H1 (cell line): ENCODE data around the gene FRMD5.

Experiments used
- BRCA1 ChIP-seq: IDR thresholded peaks from 2 replicates; pipeline ENCODE4 v1.6.1; 2012; ENCODE audit warnings: low read depth, low read length, improper control_type of control experiment
- CTCF ChIP-seq, 3 experiments: IDR thresholded peaks; 1 replicate in 2 of 3; 2 replicates in 1 of 3; pipeline versions ENCODE4 v1.5.1 to v1.6.1; 2011; ENCODE audit warnings: low read length in 3 of 3, mild to moderate bottlenecking in 3 of 3, inconsistent platforms in 2 of 3, low read depth in 1 of 3, moderate library complexity in 1 of 3; ENCODE audit not compliant: insufficient read depth in 1 of 3; ENCODE audit errors: control extremely low read depth in 1 of 3
- EGR1 ChIP-seq: IDR thresholded peaks from 2 replicates; pipeline ENCODE4 v1.6.1; 2011; ENCODE audit warnings: low read depth, low read length, borderline replicate concordance
- EZH2 ChIP-seq: fragments of 200-600 bp; sonication (generic); IDR thresholded peaks from 2 replicates; pipeline ENCODE4 v1.7.1; 2012; ENCODE audit warnings: low read depth, mild to moderate bottlenecking, moderate library complexity, low read length, inconsistent platforms; ENCODE audit not compliant: severe bottlenecking
- POLR2A ChIP-seq, 2 experiments: IDR thresholded peaks; 1 replicate in 1 of 2; 2 replicates in 1 of 2; pipeline ENCODE4 v1.6.1; 2011; ENCODE audit warnings: low read depth in 2 of 2, low read length in 2 of 2, mild to moderate bottlenecking in 2 of 2; ENCODE audit errors: control extremely low read depth in 1 of 2
- POLR2AphosphoS5 ChIP-seq: IDR thresholded peaks from 2 replicates; pipeline ENCODE4 v1.6.1; 2011; ENCODE audit warnings: low read depth, low read length
- SIRT6 ChIP-seq: IDR thresholded peaks from one replicate; pipeline ENCODE4 v1.7.1; 2012; ENCODE audit warnings: low read length, inconsistent platforms
- SP1 ChIP-seq: IDR thresholded peaks from 2 replicates; pipeline ENCODE4 v1.6.1; 2011; ENCODE audit warnings: low read depth, low read length
- TAF1 ChIP-seq: IDR thresholded peaks from 2 replicates; pipeline ENCODE4 v1.6.1; 2011; ENCODE audit warnings: mild to moderate bottlenecking, low read depth, low read length
- TEAD4 ChIP-seq: IDR thresholded peaks from 2 replicates; pipeline ENCODE4 v1.6.1; 2012; ENCODE audit warnings: low read depth, low read length, inconsistent platforms, mixed read lengths
- USF2 ChIP-seq: IDR thresholded peaks from 2 replicates; pipeline ENCODE4 v1.6.1; 2011; ENCODE audit warnings: low read length, improper control_type of control experiment

- TF ChIP-seq CTCF (IDR thresholded peaks at IDR 0.05; ENCODE audit: control extremely low read depth in 1 of 3, insufficient read depth in 1 of 3, low read depth in 1 of 3, low read length in 3 of 3) (peak in 1 of 3 experiments; percentile 18; a peak in 1 of 4 replicates), TEAD4 (no peak), BRCA1 (no peak), POLR2AphosphoS5 (no peak), POLR2A (IDR thresholded peaks at IDR 0.05; ENCODE audit: control extremely low read depth in 1 of 2, low read depth in 2 of 2, low read length in 2 of 2) (no peak), SIRT6 (no peak), EZH2 (no peak), USF2 (no peak), TAF1 (no peak), EGR1 (no peak), SP1 (no peak)
Measured at GRCh38 chr15:44023176-44023575, 171.9 kb downstream of the FRMD5 start.
